Measurements from ENCODE around the gene BCL2.

BCL2 gene

GRCh38 chr18:63302220-63302619, 17.3 kb downstream of the BCL2 start:
- no peak overlapping the region for H4K12ac ChIP-seq (ENCODE audit: low read depth, low read length)
- no peak for DNase-seq
- H3K4me3 ChIP-seq (ENCODE audit: low read depth, low read length): no peak overlapping the region
- H2BK12ac ChIP-seq (ENCODE audit: low read length): no peak overlapping the region
- no peaks in the 10 kb centered on the region for H3K9me3 ChIP-seq (ENCODE audit: insufficient read depth, low read depth, low read length)
- no peak overlapping the region for H4K91ac ChIP-seq (ENCODE audit: low read depth, low read length)
- no peak overlapping the region for H2AFZ ChIP-seq (ENCODE audit: insufficient read depth, low read length, poor library complexity)
- no peak overlapping the region for H2BK120ac ChIP-seq (ENCODE audit: insufficient read depth, low read length, poor library complexity)
- H3K27me3 ChIP-seq (ENCODE audit: insufficient read depth, low read length): no peaks in the 10 kb centered on the region
- H3K36me3 ChIP-seq (ENCODE audit: control insufficient read depth in 1 of 2, insufficient read depth in 2 of 2, low read length in 2 of 2): no peaks in the 10 kb centered on the region
- H4K8ac ChIP-seq (ENCODE audit: low read depth, low read length): no peak overlapping the region
- no peak overlapping the region for H2BK5ac ChIP-seq (ENCODE audit: low read depth, low read length, poor library complexity)
- H3K9ac ChIP-seq (ENCODE audit: low read length): no peak overlapping the region
- H3K4ac ChIP-seq (ENCODE audit: low read depth, low read length): no peak overlapping the region
- peaks cover 4 to 6% of the 10 kb centered on the region in 2 experiments for H3K4me1 ChIP-seq (ENCODE audit: control insufficient read depth in 1 of 2, insufficient read depth in 2 of 2, low read length in 2 of 2)
- H3K4me2 ChIP-seq (ENCODE audit: low read length): no peak overlapping the region
- no peak overlapping the region for H2AK5ac ChIP-seq (ENCODE audit: low read length)
- no CpG with 5 or more reads among the region's 4 CpGs for WGBS (ENCODE audit: extremely low coverage, insufficient coverage, insufficient read length)
- H3K18ac ChIP-seq (ENCODE audit: low read length): no peak overlapping the region
- no peak overlapping the region for H3K23ac ChIP-seq (ENCODE audit: low read length)
- no peaks in the 10 kb centered on the region for H3K79me1 ChIP-seq (ENCODE audit: low read length)
- no peaks in the 10 kb centered on the region for H3K79me2 ChIP-seq (ENCODE audit: control insufficient read depth, insufficient read depth, low read length, poor library complexity)
- no peak overlapping the region for H3K27ac ChIP-seq (ENCODE audit: low read depth, low read length)
- no peak overlapping the region for H3K14ac ChIP-seq (ENCODE audit: low read length)

DNA sequence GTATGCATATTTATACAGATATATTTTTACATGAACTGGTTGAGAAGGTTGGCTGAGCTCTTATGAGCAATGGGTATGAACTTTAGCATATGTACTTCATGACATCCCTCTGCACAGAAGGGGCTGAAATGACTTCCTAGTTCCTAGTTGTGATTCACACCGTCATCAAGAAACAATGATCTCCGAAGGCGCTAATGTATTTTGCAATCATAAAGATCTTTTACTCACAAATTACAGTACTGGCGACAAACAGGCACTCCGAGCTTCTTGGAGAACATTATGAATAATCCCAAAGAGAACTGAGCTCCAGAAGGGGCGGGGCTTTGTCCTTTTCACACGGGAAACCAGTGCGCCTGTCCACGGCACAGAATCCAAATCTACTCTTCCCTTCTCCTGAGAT, 18.1 kb downstream of the BCL2 start:
- DNase-seq: peak; percentile 85 to 95
- no peaks in the 10 kb centered on the region for H3K79me2 ChIP-seq (ENCODE audit: control insufficient read depth, insufficient read depth, low read length, poor library complexity)
- H3K4me2 ChIP-seq (ENCODE audit: low read length): no peak overlapping the region
- no peak overlapping the region for H3K9ac ChIP-seq (ENCODE audit: low read length)
- H3K36me3 ChIP-seq (ENCODE audit: control insufficient read depth in 1 of 2, insufficient read depth in 2 of 2, low read length in 2 of 2): no peaks in the 10 kb centered on the region
- no peak overlapping the region for H3K4me3 ChIP-seq (ENCODE audit: low read depth, low read length)
- H3K79me1 ChIP-seq (ENCODE audit: low read length): no peaks in the 10 kb centered on the region
- no peak overlapping the region for H2BK5ac ChIP-seq (ENCODE audit: low read depth, low read length, poor library complexity)
- H4K91ac ChIP-seq (ENCODE audit: low read depth, low read length): no peak overlapping the region
- no peak overlapping the region for H2AFZ ChIP-seq (ENCODE audit: insufficient read depth, low read length, poor library complexity)
- H3K18ac ChIP-seq (ENCODE audit: low read length): no peak overlapping the region
- H2BK120ac ChIP-seq (ENCODE audit: insufficient read depth, low read length, poor library complexity): no peak overlapping the region
- no peak overlapping the region for H4K12ac ChIP-seq (ENCODE audit: low read depth, low read length)
- H3K4me1 ChIP-seq (ENCODE audit: control insufficient read depth in 1 of 2, insufficient read depth in 2 of 2, low read length in 2 of 2): peaks cover 4 to 6% of the 10 kb centered on the region in 2 experiments
- H3K27ac ChIP-seq (ENCODE audit: low read depth, low read length): no peak overlapping the region
- H2BK12ac ChIP-seq (ENCODE audit: low read length): no peak overlapping the region
- H3K14ac ChIP-seq (ENCODE audit: low read length): no peak overlapping the region
- no peak overlapping the region for H2AK5ac ChIP-seq (ENCODE audit: low read length)
- no peak overlapping the region for H4K8ac ChIP-seq (ENCODE audit: low read depth, low read length)
- no peaks in the 10 kb centered on the region for H3K9me3 ChIP-seq (ENCODE audit: insufficient read depth, low read depth, low read length)
- H3K27me3 ChIP-seq (ENCODE audit: insufficient read depth, low read length): no peaks in the 10 kb centered on the region
- no peak overlapping the region for H3K23ac ChIP-seq (ENCODE audit: low read length)
- no peak overlapping the region for H3K4ac ChIP-seq (ENCODE audit: low read depth, low read length)
- no CpG with 5 or more reads among the region's 9 CpGs for WGBS (ENCODE audit: extremely low coverage, insufficient coverage, insufficient read length)

DNA sequence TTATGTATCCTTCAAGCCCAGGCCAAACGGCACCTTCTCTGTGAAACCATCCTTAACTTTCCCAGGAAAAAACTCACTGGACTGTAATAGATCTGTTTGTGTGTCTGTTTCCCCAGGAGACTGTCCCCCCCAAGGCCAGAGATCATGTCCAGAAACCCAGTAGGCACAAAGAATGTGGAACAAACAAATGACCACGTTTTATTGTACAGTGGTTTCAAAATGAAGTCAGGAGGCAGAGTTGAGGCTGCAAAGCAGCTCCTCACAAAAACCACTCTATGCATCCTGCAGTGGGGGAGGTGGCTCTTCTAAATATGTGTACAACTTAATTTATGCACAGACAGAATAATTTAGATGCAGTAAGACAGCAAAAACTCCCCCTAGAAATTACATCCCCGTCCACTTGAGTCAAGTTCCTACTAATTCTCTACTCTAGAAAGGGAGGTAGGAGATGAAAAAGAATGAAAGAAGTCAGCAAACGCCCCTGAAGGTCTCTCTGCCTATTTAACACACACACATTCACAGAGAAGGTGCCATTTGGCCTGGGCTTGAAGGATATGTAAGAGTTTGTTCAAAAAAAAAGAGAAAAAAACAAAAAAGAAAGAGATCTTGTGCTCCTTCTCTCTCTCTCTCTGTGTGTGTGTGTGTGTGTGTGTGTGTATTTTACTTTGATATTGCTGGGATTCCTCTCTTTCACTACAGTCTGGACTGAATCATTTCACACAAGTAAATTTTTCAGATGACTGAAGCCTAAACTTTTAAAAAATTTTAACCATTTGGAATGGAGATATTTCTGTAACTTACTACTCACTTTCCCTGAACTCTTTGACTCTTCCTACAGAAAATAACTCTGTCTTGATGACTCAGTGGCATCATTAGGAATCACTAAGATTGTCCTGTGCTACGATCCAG, 19.5 kb downstream of the BCL2 start:
- no peak overlapping the region for H3K23ac ChIP-seq (ENCODE audit: low read length)
- no peak overlapping the region for H2BK5ac ChIP-seq (ENCODE audit: low read depth, low read length, poor library complexity)
- H3K79me1 ChIP-seq (ENCODE audit: low read length): no peaks in the 10 kb centered on the region
- H3K4ac ChIP-seq (ENCODE audit: low read depth, low read length): no peak overlapping the region
- no peak overlapping the region for H3K18ac ChIP-seq (ENCODE audit: low read length)
- H3K27me3 ChIP-seq (ENCODE audit: insufficient read depth, low read length): no peaks in the 10 kb centered on the region
- DNase-seq: peak; percentile 48 to 90
- H2AFZ ChIP-seq (ENCODE audit: insufficient read depth, low read length, poor library complexity): no peak overlapping the region
- H2BK120ac ChIP-seq (ENCODE audit: insufficient read depth, low read length, poor library complexity): no peak overlapping the region
- no peaks in the 10 kb centered on the region for H3K79me2 ChIP-seq (ENCODE audit: control insufficient read depth, insufficient read depth, low read length, poor library complexity)
- no CpG with 5 or more reads among the region's 5 CpGs for WGBS (ENCODE audit: extremely low coverage, insufficient coverage, insufficient read length)
- H3K9me3 ChIP-seq (ENCODE audit: insufficient read depth, low read depth, low read length): no peaks in the 10 kb centered on the region
- H2AK5ac ChIP-seq (ENCODE audit: low read length): no peak overlapping the region
- no peak overlapping the region for H2BK12ac ChIP-seq (ENCODE audit: low read length)
- H3K4me3 ChIP-seq (ENCODE audit: low read depth, low read length): no peak overlapping the region
- no peak overlapping the region for H4K12ac ChIP-seq (ENCODE audit: low read depth, low read length)
- H3K14ac ChIP-seq (ENCODE audit: low read length): no peak overlapping the region
- H3K9ac ChIP-seq (ENCODE audit: low read length): no peak overlapping the region
- H4K8ac ChIP-seq (ENCODE audit: low read depth, low read length): no peak overlapping the region
- H4K91ac ChIP-seq (ENCODE audit: low read depth, low read length): no peak overlapping the region
- H3K27ac ChIP-seq (ENCODE audit: low read depth, low read length): no peak overlapping the region
- no peaks in the 10 kb centered on the region for H3K36me3 ChIP-seq (ENCODE audit: control insufficient read depth in 1 of 2, insufficient read depth in 2 of 2, low read length in 2 of 2)
- peaks cover 4 to 6% of the 10 kb centered on the region in 2 experiments for H3K4me1 ChIP-seq (ENCODE audit: control insufficient read depth in 1 of 2, insufficient read depth in 2 of 2, low read length in 2 of 2)
- no peak overlapping the region for H3K4me2 ChIP-seq (ENCODE audit: low read length)

- Histone ChIP-seq H4K91ac (ENCODE audit: low read depth, low read length) (no peak overlapping the region), H3K18ac (ENCODE audit: low read length) (no peak overlapping the region), H3K4me1 (ENCODE audit: control insufficient read depth in 1 of 2, insufficient read depth in 2 of 2, low read length in 2 of 2) (peaks cover 4 to 6% of the 10 kb centered on the region in 2 experiments), H3K9ac (ENCODE audit: low read length) (no peak overlapping the region), H3K23ac (ENCODE audit: low read length) (peak overlapping the region; percentile 80), H3K27ac (ENCODE audit: low read depth, low read length) (no peak overlapping the region), H3K14ac (ENCODE audit: low read length) (no peak overlapping the region), H2BK120ac (ENCODE audit: insufficient read depth, low read length, poor library complexity) (no peak overlapping the region), H3K4ac (ENCODE audit: low read depth, low read length) (no peak overlapping the region), H3K9me3 (ENCODE audit: insufficient read depth, low read depth, low read length) (no peaks in the 10 kb centered on the region), H3K79me2 (ENCODE audit: control insufficient read depth, insufficient read depth, low read length, poor library complexity) (no peaks in the 10 kb centered on the region), H4K8ac (ENCODE audit: low read depth, low read length) (no peak overlapping the region), H3K4me2 (ENCODE audit: low read length) (peak overlapping the region; percentile 36), H2BK12ac (ENCODE audit: low read length) (no peak overlapping the region), H2BK5ac (ENCODE audit: low read depth, low read length, poor library complexity) (no peak overlapping the region), H4K12ac (ENCODE audit: low read depth, low read length) (no peak overlapping the region), H3K36me3 (ENCODE audit: control insufficient read depth in 1 of 2, insufficient read depth in 2 of 2, low read length in 2 of 2) (no peaks in the 10 kb centered on the region), H2AK5ac (ENCODE audit: low read length) (no peak overlapping the region), H2AFZ (ENCODE audit: insufficient read depth, low read length, poor library complexity) (no peak overlapping the region), H3K4me3 (ENCODE audit: low read depth, low read length) (no peak overlapping the region), H3K27me3 (ENCODE audit: insufficient read depth, low read length) (no peaks in the 10 kb centered on the region), H3K79me1 (ENCODE audit: low read length) (no peaks in the 10 kb centered on the region)
- no CpG with 5 or more reads among the region's 9 CpGs for WGBS (ENCODE audit: extremely low coverage, insufficient coverage, insufficient read length)
- DNase-seq: peak; percentile 39 to 64
Observed at GRCh38 chr18:63298400-63299365, 20.9 kb downstream of the BCL2 start.

Data from trophoblast cell (in vitro differentiated cells and primary cell).